Muscle of leg (tissue), 11 donors: Measurements from ENCODE around the gene DNAH10. TPM values are rescaled to one million over a fixed set of nuclear protein-coding genes. Genes with fewer than 3 reads are reported as not detected.
A peak's percentile ranks its signal among the peaks of the same experiment; 100 is the strongest.

Experiments
- DNase-seq: peaks from one replicate; pipeline ENCODE4 v3.0.0; 2013
- H3K27ac ChIP-seq: one replicate; pipeline ENCODE4 v1.5.1; 2013; ENCODE audit warnings: mild to moderate bottlenecking, low read length, control low read depth
- H3K27me3 ChIP-seq: one replicate; pipeline ENCODE4 v1.6.1; 2013; ENCODE audit warnings: low read length; ENCODE audit not compliant: control insufficient read depth, insufficient read depth
- H3K36me3 ChIP-seq: one replicate; pipeline ENCODE4 v1.6.1; 2013; ENCODE audit warnings: low read length; ENCODE audit not compliant: control insufficient read depth, insufficient read depth
- H3K4me1 ChIP-seq: one replicate; pipeline ENCODE4 v1.6.1; 2013; ENCODE audit warnings: low read length; ENCODE audit not compliant: control insufficient read depth, insufficient read depth
- H3K4me3 ChIP-seq: one replicate; pipeline ENCODE4 v1.5.1; 2013; ENCODE audit warnings: low read length, control low read depth
- H3K9me3 ChIP-seq: replicated peaks from 2 replicates; pipeline ENCODE4 v1.6.1; 2013; ENCODE audit warnings: low read depth, low read length; ENCODE audit not compliant: control insufficient read depth
- WGBS: methylation state at CpG from one replicate; pipeline ENCODE4 v1.1.5; 2013; ENCODE audit warnings: missing lambda C conversion rate; ENCODE audit not compliant: insufficient coverage; 5-methylcytosine and 5-hydroxymethylcytosine counted together
- polyA plus RNA-seq, 8 donors: library from polyadenylated mRNA; unstranded; fragments of 120-200 nt; gene quantifications; one replicate each; pipeline versions ENCODE4 v1.2.1 to v1.2.3, GENCODE V29; 2013; ENCODE audit warnings: inconsistent platforms in 1 of 8, low replicate concordance in 1 of 8; ENCODE audit not compliant: insufficient read length in 8 of 8, insufficient read depth in 1 of 8
- total RNA-seq: library from RNA; stranded (reverse); fragments of 120-200 nt; gene quantifications from one replicate; pipeline ENCODE4 v1.2.4, GENCODE V29; 2013

DNAH10 gene
- total and polyA plus RNA-seq, 9 donors = 1.2 to 8.6 (median 1.7) TPM

DNA sequence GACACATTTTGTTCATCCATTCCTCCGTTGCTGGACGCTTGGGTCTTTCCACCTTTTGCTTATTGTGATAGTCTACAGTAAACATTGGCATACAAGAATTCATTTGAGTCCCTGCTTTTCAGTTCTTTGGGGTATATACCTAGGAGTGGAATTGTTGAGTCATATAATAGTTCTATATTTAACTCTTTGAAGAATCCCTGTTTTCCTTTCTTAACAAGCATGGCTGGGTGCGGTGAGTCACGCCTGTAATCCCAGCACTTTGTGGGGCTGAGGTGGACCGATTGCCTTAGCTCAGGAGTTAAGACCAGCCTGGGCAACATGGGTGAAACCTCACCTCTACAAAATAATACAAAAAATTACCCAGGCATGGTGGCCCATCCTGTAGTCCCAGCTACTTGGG lies 135.1 kb downstream of the DNAH10 start:
- WGBS = no CpG with 5 or more reads among the region's 5 CpGs

DNA sequence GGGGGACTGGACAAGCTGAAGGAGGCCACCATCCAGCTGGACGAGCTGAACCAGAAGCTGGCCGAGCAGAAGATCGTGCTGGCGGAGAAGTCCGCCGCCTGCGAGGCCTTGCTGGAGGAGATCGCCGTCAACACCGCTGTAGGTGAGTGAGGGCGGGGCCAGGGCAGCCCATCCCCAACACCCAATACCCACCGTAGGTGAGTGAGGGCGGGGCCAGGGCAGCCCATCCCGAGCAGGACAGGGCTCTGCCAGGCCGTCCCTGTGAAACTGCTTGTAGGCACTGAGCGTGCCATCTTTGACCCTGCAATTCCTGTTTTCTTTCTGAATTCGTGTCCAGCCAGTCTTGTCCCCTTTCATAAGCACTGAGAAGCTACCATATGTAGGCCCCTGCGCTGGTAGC lies 136.6 kb downstream of the DNAH10 start:
- peaks cover under 1% of the 10 kb centered on the region for H3K27me3 ChIP-seq
- H3K4me3 ChIP-seq = no peak overlapping the region
- WGBS = 76% methylated on average over 15 of the region's 18 CpGs
- H3K27ac ChIP-seq = no peak overlapping the region
- no peak for DNase-seq
- no peaks in the 10 kb centered on the region for H3K36me3 ChIP-seq
- H3K4me1 ChIP-seq = peaks cover 5% of the 10 kb centered on the region
- H3K9me3 ChIP-seq = no peaks in the 10 kb centered on the region

More for the DNA sequence above, 135.1 kb downstream of the DNAH10 start:
- Histone ChIP-seq H3K27me3 (peaks cover 3% of the 10 kb centered on the region), H3K9me3 (no peaks in the 10 kb centered on the region), H3K4me1 (peaks cover 5% of the 10 kb centered on the region), H3K4me3 (no peak overlapping the region), H3K27ac (no peak overlapping the region), H3K36me3 (no peaks in the 10 kb centered on the region)
- DNase-seq = no peak

DNA sequence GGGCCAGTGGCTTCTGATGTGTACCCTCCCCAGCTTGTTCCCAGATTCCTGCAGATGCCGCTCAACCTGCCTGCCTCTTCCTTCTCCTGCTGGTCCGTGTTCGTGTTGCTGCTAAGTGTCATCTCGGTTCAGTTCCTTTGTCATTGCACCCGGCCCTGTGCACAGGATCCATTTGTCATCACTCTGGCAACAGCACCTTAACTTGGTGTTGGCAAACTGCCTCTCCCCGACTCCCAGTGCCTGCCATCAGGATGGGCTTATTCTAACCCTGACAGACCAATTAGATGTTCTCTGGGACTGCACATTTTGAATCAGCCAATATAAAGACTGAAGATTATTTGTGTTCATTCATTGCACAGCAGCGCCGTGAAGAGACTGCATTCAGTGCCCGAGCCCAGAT lies 137.3 kb downstream of the DNAH10 start:
- Histone ChIP-seq H3K36me3 (no peaks in the 10 kb centered on the region), H3K4me1 (peaks cover 5% of the 10 kb centered on the region), H3K4me3 (no peak overlapping the region), H3K9me3 (no peaks in the 10 kb centered on the region), H3K27ac (no peak overlapping the region), H3K27me3 (peaks cover 5% of the 10 kb centered on the region)
- 94% methylated on average over 9 of the region's 9 CpGs for WGBS
- DNase-seq = no peak

DNA sequence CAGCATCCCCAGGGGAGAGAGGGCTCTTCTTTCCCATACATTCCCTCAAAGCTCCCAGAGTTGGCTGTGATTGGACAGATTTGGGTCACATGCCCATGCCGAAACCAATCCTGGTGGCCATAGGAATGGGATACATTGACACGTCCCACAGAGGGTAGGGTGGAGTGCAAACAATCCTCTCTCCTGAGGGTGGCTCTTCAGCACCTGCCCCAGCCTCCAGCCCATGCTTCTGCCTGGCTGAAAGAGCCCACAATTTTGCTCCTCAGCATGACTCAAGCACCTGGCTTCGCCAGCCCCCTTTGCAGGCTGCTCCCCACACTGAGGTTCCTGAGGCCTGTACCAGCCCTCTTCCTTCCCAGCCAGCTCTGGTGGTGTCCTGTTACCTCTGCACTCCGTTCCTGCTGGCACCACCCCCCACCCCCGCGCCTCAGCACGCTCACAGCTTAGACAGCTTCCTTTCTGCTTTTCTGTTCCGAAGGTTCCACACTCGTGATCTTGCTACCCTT lies 138.8 kb downstream of the DNAH10 start:
- no peaks in the 10 kb centered on the region for H3K9me3 ChIP-seq
- H3K4me1 ChIP-seq = peaks cover 5% of the 10 kb centered on the region
- H3K4me3 ChIP-seq = no peak overlapping the region
- no peak overlapping the region for H3K27ac ChIP-seq
- WGBS = 22% methylated on average over 9 of the region's 9 CpGs
- no peaks in the 10 kb centered on the region for H3K36me3 ChIP-seq
- peaks cover 5% of the 10 kb centered on the region for H3K27me3 ChIP-seq
- no peak for DNase-seq

DNA sequence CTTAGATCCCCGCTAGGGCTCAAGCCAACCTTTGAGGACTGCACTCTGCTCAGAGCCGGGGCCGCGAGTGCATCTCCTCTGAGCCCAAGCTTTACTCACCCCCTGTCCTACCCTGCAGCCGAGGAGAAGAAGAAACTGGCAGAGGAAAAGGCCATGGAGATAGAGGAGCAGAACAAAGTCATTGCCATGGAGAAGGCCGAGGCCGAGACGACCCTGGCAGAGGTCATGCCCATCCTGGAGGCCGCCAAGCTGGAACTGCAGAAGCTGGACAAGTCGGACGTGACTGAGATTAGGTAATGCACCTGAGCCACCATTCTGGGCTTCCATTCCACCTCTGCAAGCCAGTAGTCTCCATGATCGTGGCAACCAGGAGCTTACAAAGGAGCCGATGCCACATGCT lies 140.7 kb downstream of the DNAH10 start:
- peaks cover 15% of the 10 kb centered on the region for H3K4me1 ChIP-seq
- H3K36me3 ChIP-seq = no peaks in the 10 kb centered on the region
- H3K27ac ChIP-seq = no peak overlapping the region
- 92% methylated on average over 10 of the region's 13 CpGs for WGBS
- peaks cover 5% of the 10 kb centered on the region for H3K27me3 ChIP-seq
- H3K4me3 ChIP-seq = no peak overlapping the region
- no peak for DNase-seq
- no peaks in the 10 kb centered on the region for H3K9me3 ChIP-seq

DNA sequence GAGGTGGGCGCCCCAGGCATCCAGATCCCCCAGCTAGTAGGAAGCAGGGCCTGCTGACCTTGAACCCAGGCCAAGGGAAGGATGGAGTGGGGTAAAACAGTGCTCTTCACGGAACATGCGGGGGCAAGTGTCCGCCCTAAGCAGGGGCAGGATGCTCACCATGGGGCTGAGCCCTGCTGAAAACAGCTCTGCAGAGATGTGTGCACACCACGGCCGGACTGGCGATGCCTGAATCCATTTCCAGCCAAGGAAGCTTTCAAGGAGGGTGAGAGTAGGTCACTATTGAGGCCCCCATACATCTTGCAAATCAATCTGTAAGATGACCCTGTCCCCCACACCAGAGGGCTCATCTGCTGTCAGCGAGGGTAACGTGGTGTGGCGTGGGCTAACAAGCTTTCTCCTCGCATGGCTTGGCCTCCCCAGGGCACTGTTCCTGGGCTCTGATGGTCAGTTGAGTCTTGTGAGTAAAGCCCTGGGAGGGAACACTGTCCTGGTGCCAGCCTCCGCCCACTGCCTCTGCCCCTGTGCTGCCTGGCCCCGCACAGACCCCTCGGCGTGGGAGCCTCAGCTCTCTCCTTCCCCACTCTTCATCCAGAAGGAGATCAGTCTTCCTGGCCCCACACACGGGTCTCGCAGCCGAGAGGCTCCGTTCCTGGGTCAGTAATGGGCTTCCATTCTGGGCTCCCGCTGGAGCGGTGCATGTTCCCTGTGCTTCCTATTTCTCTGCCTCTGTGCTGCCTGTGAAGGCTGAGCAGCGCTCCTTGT lies 141.4 kb downstream of the DNAH10 start:
- 79% methylated on average over 12 of the region's 22 CpGs for WGBS
- H3K9me3 ChIP-seq = no peaks in the 10 kb centered on the region
- no peak for DNase-seq
- H3K27me3 ChIP-seq = peaks cover 5% of the 10 kb centered on the region
- no peaks in the 10 kb centered on the region for H3K36me3 ChIP-seq
- no peak overlapping the region for H3K4me3 ChIP-seq
- peaks cover 18% of the 10 kb centered on the region for H3K4me1 ChIP-seq
- H3K27ac ChIP-seq = no peak overlapping the region

DNA sequence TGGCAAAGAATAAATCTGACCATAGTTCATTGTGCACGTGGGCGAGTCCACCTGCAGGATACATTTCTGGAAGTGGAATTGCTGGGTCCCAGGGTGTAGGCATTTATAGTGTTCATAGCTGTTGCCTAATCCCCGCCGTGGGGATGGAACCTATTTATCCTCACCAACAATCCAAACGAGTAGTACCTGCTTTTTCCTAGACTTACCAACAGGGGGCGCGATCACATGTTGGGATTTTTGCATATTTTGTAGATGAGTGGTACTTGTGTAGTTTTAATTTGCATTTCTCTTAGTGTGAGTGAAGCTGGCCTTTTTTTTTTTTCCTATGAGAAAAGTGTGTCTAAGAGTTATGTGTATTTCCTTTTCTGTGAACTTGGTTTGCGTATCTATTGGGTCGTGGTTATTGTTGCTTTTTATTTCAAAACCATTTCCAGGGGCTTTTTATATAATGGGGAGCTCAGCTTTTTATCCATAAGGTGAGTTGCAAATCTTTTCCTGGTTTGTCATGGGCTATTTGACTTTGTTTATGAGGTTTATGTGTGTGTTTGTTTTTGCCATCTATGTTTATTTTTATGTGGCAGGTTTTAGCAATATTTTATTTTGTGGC lies 143.3 kb downstream of the DNAH10 start:
- H3K4me1 ChIP-seq = peaks cover 29% of the 10 kb centered on the region
- H3K9me3 ChIP-seq = no peaks in the 10 kb centered on the region
- H3K36me3 ChIP-seq = no peaks in the 10 kb centered on the region
- DNase-seq = peak; percentile 55
- H3K27ac ChIP-seq = no peak overlapping the region
- WGBS = 30% methylated on average over 2 of the region's 9 CpGs
- H3K4me3 ChIP-seq = no peak overlapping the region
- H3K27me3 ChIP-seq = peaks cover 5% of the 10 kb centered on the region

DNA sequence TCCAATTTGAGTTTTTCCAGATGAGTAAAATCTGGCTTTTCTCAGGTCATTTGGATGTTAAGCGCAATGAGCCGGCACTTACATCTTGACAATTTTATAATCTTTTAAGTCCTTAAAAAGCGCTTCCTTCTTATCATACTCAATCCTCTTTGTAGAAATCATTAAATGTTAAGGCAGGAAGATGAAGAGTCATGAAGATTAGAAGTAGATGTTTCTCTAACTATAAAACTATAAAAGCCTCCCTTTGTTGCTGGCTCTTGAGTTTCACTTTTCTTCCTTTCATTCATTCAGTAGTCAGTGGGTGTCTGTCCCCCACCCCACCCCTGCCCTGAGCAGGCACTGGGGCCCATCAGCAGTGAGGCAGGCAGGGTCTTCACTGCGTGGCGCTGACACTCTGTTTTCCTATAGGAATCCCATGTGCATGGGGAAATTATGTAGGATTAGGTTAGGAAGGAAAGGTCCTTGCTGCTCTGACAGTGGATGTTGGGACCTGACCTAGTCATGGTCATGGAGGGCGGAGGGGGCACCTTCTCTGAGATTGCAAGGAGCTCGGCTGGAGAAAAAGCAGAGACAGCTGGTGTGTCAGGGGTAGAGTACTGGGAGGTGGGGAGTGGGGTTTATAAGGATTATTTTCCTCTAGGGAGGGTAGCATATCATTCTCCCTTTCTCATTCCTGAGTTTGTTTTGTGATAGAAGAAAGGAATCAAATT lies 144.8 kb downstream of the DNAH10 start:
- H3K4me3 ChIP-seq = no peak overlapping the region
- DNase-seq = no peak
- H3K27me3 ChIP-seq = peaks cover 5% of the 10 kb centered on the region
- no CpG with 5 or more reads among the region's 7 CpGs for WGBS
- H3K4me1 ChIP-seq = peaks cover 24% of the 10 kb centered on the region
- H3K36me3 ChIP-seq = no peaks in the 10 kb centered on the region
- H3K27ac ChIP-seq = no peak overlapping the region
- no peaks in the 10 kb centered on the region for H3K9me3 ChIP-seq

DNA sequence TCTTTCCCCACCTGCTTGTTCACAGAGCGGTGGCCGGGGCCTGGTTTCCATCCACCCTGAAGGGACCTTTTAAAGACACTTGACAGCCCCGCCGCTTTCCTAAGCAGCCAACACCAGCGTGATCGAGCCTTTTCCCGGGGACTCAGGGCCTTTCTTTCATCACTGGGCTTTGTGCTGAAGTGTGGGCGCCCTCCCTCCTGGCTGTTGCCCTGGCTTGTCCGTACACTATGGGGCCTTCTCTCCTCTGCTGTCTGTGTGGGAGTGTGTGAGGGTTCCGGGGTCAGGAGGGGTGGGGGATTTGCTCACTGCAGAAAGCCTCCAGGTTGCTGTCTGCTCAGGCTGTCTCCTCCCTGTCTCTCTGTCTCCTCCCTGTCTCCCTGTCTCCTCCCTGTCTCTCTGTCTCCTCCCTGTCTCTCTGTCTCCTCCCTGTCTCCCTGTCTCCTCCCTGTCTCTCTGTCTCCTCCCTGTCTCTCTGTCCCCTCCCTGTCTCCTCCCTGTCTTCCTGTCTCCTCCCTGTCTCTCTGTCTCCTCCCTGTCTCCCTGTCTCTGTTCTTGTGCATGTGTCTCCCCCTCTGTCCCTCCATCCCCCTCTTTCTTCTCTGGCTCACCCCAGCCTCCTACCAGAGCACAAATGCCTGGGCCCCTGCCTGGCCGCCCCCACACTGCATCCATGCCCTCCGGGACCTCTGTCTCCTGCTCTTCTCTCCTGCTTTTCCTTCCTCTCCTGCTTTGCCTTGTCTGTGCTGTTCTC lies 145.8 kb downstream of the DNAH10 start:
- no peaks in the 10 kb centered on the region for H3K36me3 ChIP-seq
- peak overlapping the region; percentile 7 for H3K27ac ChIP-seq
- H3K27me3 ChIP-seq = peaks cover 5% of the 10 kb centered on the region
- peak; percentile 33 for DNase-seq
- 33% methylated on average over 8 of the region's 12 CpGs for WGBS
- H3K9me3 ChIP-seq = no peaks in the 10 kb centered on the region
- peaks cover 24% of the 10 kb centered on the region for H3K4me1 ChIP-seq
- H3K4me3 ChIP-seq = no peak overlapping the region
